HEK293T (cell line): Measurements from ENCODE around the gene DYRK1B.

Source experiments
- BHLHE40 ChIP-seq: fragments of 450-650 bp; IDR thresholded peaks from 2 replicates; pipeline ENCODE4 v1.6.1; 2016; ENCODE audit warnings: mild to moderate bottlenecking, moderate library complexity, borderline replicate concordance
- CTBP1 ChIP-seq: fragments of 450-650 bp; IDR thresholded peaks from 2 replicates; pipeline ENCODE4 v1.6.1; 2016; ENCODE audit warnings: borderline replicate concordance
- NFRKB ChIP-seq: fragments of 450-650 bp; IDR thresholded peaks from 2 replicates; pipeline ENCODE4 v1.6.1; 2016; ENCODE audit warnings: mild to moderate bottlenecking, moderate library complexity
- SP1 ChIP-seq: fragments of 450-650 bp; IDR thresholded peaks from 2 replicates; pipeline ENCODE4 v1.6.1; 2017
- ZNF384 ChIP-seq: fragments of 450-650 bp; IDR thresholded peaks from 2 replicates; pipeline ENCODE4 v1.6.1; 2016

DNA sequence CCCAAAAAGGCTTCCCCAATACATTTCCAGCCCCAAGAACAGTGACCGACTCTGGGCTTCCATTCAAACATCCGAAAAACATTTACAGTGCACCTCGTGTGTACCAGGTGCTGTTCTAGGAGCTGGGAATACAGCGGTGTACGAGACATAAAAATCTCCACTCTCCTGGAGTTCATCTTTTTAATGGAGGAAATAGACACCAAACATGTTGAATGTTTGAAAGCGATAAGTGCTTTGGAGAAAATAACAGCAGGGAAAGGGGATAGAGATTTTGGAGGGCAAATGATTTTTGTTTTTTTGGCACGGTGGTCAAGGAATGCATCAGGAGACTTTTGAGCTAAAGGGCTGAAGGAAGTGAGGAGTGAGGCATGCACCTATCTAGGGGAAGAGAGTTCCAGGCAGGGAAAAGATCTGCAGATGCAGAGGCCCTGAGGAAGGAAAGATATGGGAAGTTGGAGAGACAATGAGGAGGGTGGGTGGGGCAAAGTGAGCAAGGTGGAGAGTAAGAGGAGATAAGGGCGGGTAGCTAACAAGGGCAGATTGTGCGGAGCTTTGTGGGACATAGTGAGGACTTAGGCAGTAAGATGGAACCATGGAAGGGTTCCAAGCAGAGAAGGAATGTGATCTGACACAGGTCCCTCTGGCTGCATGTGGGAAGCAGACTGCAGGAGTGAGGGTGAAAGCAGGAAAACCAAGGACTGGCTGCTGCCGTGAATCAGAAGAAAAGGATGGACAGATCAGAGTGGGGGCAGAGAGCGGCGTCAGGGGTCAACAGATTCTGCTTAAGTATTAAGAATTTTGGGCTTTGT is 12.9 kb upstream of the DYRK1B start:
- TF ChIP-seq NFRKB (no peak), ZNF384 (no peak), CTBP1 (no peak), SP1 (no peak), BHLHE40 (no peak)
